Cardiac fibroblast (primary cell): ENCODE results near the gene CTCFL.

ENCODE experiments used
- DNase-seq, 2 donors: peaks; one replicate each; pipeline versions ENCODE4 v3.0.0 to v3.0.0-alpha.2; 2010; ENCODE audit warnings: low read depth in 2 of 2
- H3K4me3 ChIP-seq, 2 donors: replicated peaks in 1 of 2; 1 replicate in 1 of 2; 2 replicates in 1 of 2; pipeline ENCODE4 v1.5.1; 2011; ENCODE audit warnings: low read depth in 2 of 2, low read length in 2 of 2, mild to moderate bottlenecking in 2 of 2, moderate library complexity in 1 of 2
- TF ChIP-seq, protein P1 (sequence below): IDR thresholded peaks from one replicate; pipeline ENCODE4 v1.5.1; 2011; ENCODE audit warnings: low read depth, mild to moderate bottlenecking, low read length, inconsistent platforms

Gene CTCFL

GRCh38 chr20:57500962-57501361, 24.0 kb downstream of the CTCFL start:
- DNase-seq: no peak
- no peak overlapping the region for H3K4me3 ChIP-seq
- TF ChIP-seq, protein P1, sequence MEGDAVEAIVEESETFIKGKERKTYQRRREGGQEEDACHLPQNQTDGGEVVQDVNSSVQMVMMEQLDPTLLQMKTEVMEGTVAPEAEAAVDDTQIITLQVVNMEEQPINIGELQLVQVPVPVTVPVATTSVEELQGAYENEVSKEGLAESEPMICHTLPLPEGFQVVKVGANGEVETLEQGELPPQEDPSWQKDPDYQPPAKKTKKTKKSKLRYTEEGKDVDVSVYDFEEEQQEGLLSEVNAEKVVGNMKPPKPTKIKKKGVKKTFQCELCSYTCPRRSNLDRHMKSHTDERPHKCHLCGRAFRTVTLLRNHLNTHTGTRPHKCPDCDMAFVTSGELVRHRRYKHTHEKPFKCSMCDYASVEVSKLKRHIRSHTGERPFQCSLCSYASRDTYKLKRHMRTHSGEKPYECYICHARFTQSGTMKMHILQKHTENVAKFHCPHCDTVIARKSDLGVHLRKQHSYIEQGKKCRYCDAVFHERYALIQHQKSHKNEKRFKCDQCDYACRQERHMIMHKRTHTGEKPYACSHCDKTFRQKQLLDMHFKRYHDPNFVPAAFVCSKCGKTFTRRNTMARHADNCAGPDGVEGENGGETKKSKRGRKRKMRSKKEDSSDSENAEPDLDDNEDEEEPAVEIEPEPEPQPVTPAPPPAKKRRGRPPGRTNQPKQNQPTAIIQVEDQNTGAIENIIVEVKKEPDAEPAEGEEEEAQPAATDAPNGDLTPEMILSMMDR: no peak

GRCh38 chr20:57500235-57500634, 24.7 kb downstream of the CTCFL start:
- TF ChIP-seq, protein P1: no peak
- no peak overlapping the region for H3K4me3 ChIP-seq
- DNase-seq: no peak

- H3K4me3 ChIP-seq: no peak overlapping the region
- TF ChIP-seq, protein P1: no peak
- DNase-seq: no peak
Measured at GRCh38 chr20:57499676-57500075, 25.3 kb downstream of the CTCFL start.

DNA sequence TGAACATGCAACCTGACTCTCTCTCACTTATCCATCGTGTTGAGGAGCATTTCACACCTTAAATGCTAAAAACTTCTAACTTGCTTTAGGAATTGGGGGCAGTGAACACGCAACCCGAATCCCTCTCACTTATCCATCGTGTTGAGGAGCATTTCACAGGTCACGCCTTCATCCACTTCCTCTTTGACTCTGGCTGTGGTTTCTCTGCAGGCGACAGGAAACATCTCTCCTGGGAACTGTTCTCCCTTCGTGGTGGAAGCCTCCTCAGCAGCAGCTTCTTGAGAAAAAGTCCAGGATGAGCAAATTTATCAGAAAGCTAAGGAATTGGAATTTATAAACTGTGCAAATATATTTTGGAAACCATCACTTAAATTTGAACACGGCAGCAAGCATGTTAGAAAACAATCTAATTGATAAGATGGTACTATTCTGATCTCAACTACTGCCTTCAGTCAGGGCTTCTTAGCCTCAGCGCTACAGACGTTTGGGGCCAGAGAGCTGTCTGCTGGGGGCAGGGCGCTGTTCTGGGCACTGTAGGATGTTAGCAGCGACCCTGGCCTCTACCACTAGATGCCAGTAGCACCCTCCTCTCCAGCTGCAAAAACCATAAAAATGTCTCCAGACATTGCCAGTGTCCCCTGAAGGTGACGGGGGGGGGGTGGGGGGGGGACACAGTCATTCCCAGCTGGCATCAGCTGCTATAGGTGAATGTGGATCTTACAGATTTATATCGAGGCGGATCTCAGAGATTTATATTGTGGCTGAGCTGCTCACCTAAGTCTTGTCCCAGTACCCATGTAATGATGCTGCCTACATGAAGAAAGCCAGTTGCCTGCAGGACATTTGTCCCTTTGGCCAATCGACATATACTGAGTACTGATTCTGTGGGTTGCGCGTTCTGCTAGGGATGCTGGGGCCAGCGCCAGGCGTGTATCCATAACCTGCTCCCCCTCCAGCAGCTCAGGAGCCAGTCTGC, 26.2 kb downstream of the CTCFL start:
- no peak overlapping the region for H3K4me3 ChIP-seq
- peak; percentile 18 to 24 for DNase-seq
- TF ChIP-seq, protein P1: peak; percentile 42

- no peak for DNase-seq
- TF ChIP-seq, protein P1: no peak
- H3K4me3 ChIP-seq: no peak overlapping the region
Measured at GRCh38 chr20:57496592-57496991, 28.3 kb downstream of the CTCFL start.

GRCh38 chr20:57495978-57496377, 29.0 kb downstream of the CTCFL start:
- TF ChIP-seq, protein P1: no peak
- no peak for DNase-seq
- H3K4me3 ChIP-seq: no peak overlapping the region
